H9 (cell line): ENCODE data around the gene PCLAF. TPM values are rescaled to one million over a fixed set of nuclear protein-coding genes. Genes with fewer than 3 reads are reported as not detected.

Experiments
- DNase-seq: peaks from one replicate; pipeline ENCODE4 v3.0.0-alpha.2; 2017
- H2AFZ ChIP-seq: one replicate; pipeline ENCODE4 v1.6.1; 2013; ENCODE audit warnings: mild to moderate bottlenecking, low read length, control low read depth, moderate library complexity
- H2AK5ac ChIP-seq: 2 replicates; pipeline ENCODE4 v1.6.1; 2013; ENCODE audit warnings: low read length, control low read depth, mixed read lengths; ENCODE audit not compliant: insufficient read length
- H2BK120ac ChIP-seq: one replicate; pipeline ENCODE4 v1.6.1; 2013; ENCODE audit warnings: low read depth, mild to moderate bottlenecking, low read length, control low read depth, inconsistent platforms; ENCODE audit not compliant: poor library complexity, severe bottlenecking
- H2BK12ac ChIP-seq: 2 replicates; pipeline ENCODE4 v1.6.1; 2013; ENCODE audit warnings: low read length, control low read depth, mixed read lengths, low read depth; ENCODE audit not compliant: insufficient read length
- H2BK15ac ChIP-seq: 2 replicates; pipeline ENCODE4 v1.6.1; 2013; ENCODE audit warnings: low read depth, low read length, control low read depth
- H2BK20ac ChIP-seq: one replicate; pipeline ENCODE4 v1.6.1; 2013; ENCODE audit warnings: low read depth, mild to moderate bottlenecking, low read length, control low read depth, inconsistent platforms; ENCODE audit not compliant: poor library complexity, severe bottlenecking
- H2BK5ac ChIP-seq: 2 replicates; pipeline ENCODE4 v1.6.1; 2013; ENCODE audit warnings: low read length, control low read depth, mixed read lengths; ENCODE audit not compliant: insufficient read length
- H3K14ac ChIP-seq: 2 replicates; pipeline ENCODE4 v1.6.1; 2013; ENCODE audit warnings: low read length, control low read depth; ENCODE audit not compliant: insufficient read depth
- H3K18ac ChIP-seq: 2 replicates; pipeline ENCODE4 v1.6.1; 2013; ENCODE audit warnings: low read depth, mild to moderate bottlenecking, mixed read lengths, low read length, control low read depth; ENCODE audit not compliant: insufficient read length
- H3K23ac ChIP-seq: 2 replicates; pipeline ENCODE4 v1.6.1; 2013; ENCODE audit warnings: low read length, control low read depth, mixed read lengths, low read depth; ENCODE audit not compliant: insufficient read length
- H3K23me2 ChIP-seq: 2 replicates; pipeline ENCODE4 v1.6.1; 2013; ENCODE audit warnings: low read depth, mild to moderate bottlenecking, mixed read lengths, low read length, control low read depth; ENCODE audit not compliant: insufficient read length, poor library complexity, severe bottlenecking
- H3K27ac ChIP-seq: 2 replicates; pipeline ENCODE4 v1.5.1; 2013; ENCODE audit warnings: low read length, control low read depth, mixed read lengths, low read depth; ENCODE audit not compliant: insufficient read length
- H3K27me3 ChIP-seq: 2 replicates; pipeline ENCODE4 v1.6.1; 2013; ENCODE audit warnings: low read length, control low read depth, inconsistent platforms; ENCODE audit not compliant: insufficient read depth
- H3K4ac ChIP-seq: 2 replicates; pipeline ENCODE4 v1.6.1; 2013; ENCODE audit warnings: low read depth, mild to moderate bottlenecking, control low read depth, inconsistent platforms, low read length, moderate library complexity
- H3K4me1 ChIP-seq: 2 replicates; pipeline ENCODE4 v1.6.1; 2013; ENCODE audit warnings: low read length, control low read depth, inconsistent platforms; ENCODE audit not compliant: insufficient read depth
- H3K4me2 ChIP-seq: 2 replicates; pipeline ENCODE4 v1.6.1; 2013; ENCODE audit warnings: low read length, control low read depth, mixed read lengths; ENCODE audit not compliant: insufficient read length, insufficient read depth
- H3K56ac ChIP-seq: 2 replicates; pipeline ENCODE4 v1.6.1; 2013; ENCODE audit warnings: low read depth, mild to moderate bottlenecking, mixed read lengths, low read length, control low read depth; ENCODE audit not compliant: insufficient read length
- H3K79me1 ChIP-seq: 2 replicates; pipeline ENCODE4 v1.6.1; 2013; ENCODE audit warnings: low read depth, mild to moderate bottlenecking, moderate library complexity, low read length, control low read depth, inconsistent platforms; ENCODE audit not compliant: insufficient read depth, poor library complexity, severe bottlenecking
- H3K79me2 ChIP-seq: 2 replicates; pipeline ENCODE4 v1.6.1; 2013; ENCODE audit warnings: low read length, control low read depth, inconsistent platforms; ENCODE audit not compliant: insufficient read depth
- H3K9ac ChIP-seq: 2 replicates; pipeline ENCODE4 v1.6.1; 2013; ENCODE audit warnings: low read length, control low read depth, mixed read lengths; ENCODE audit not compliant: insufficient read length; ENCODE audit errors: extremely low read depth
- H3K9me3 ChIP-seq: one replicate; pipeline ENCODE4 v1.6.1; 2013; ENCODE audit warnings: low read depth, low read length, inconsistent platforms; ENCODE audit not compliant: control insufficient read depth
- H3T11ph ChIP-seq: one replicate; pipeline ENCODE4 v1.6.1; 2013; ENCODE audit warnings: mild to moderate bottlenecking, low read length, control low read depth, inconsistent platforms
- H4K20me1 ChIP-seq: one replicate; pipeline ENCODE4 v1.6.1; 2013; ENCODE audit not compliant: control insufficient read depth, insufficient read length, insufficient read depth
- H4K5ac ChIP-seq: 2 replicates; pipeline ENCODE4 v1.6.1; 2013; ENCODE audit warnings: low read depth, mild to moderate bottlenecking, mixed read lengths, low read length, control low read depth; ENCODE audit not compliant: insufficient read length
- H4K8ac ChIP-seq: replicated peaks from 2 replicates; pipeline ENCODE4 v1.6.1; 2013; ENCODE audit warnings: low read length, control low read depth, mixed read lengths, low read depth; ENCODE audit not compliant: insufficient read length
- H4K91ac ChIP-seq: 2 replicates; pipeline ENCODE4 v1.6.1; 2013; ENCODE audit warnings: low read depth, mild to moderate bottlenecking, moderate library complexity, mixed read lengths, low read length, control low read depth; ENCODE audit not compliant: insufficient read length
- H3K27ac Mint-ChIP-seq, 3 experiments: 2 replicates in 2 of 3; 3 replicates in 1 of 3; pipeline ENCODE4 v1.8.0; 2020 to 2021; ENCODE audit warnings: mixed read lengths in 3 of 3, mild to moderate bottlenecking in 1 of 3, moderate library complexity in 1 of 3
- H3K27me3 Mint-ChIP-seq: 2 replicates; pipeline ENCODE4 v1.8.0; 2021; ENCODE audit warnings: low read depth, mild to moderate bottlenecking, moderate library complexity, mixed read lengths
- H3K36me3 Mint-ChIP-seq, 3 experiments: 2 replicates in 2 of 3; 3 replicates in 1 of 3; pipeline ENCODE4 v1.8.0; 2020 to 2021; ENCODE audit warnings: low read depth in 3 of 3, mixed read lengths in 3 of 3; ENCODE audit not compliant: insufficient read depth in 1 of 3
- H3K4me1 Mint-ChIP-seq, 2 experiments: 2 replicates each; pipeline ENCODE4 v1.8.0; 2020; ENCODE audit warnings: mixed read lengths in 2 of 2
- H3K4me3 Mint-ChIP-seq, 2 experiments: 2 replicates in 1 of 2; 3 replicates in 1 of 2; pipeline ENCODE4 v1.8.0; 2020 to 2021; ENCODE audit warnings: mild to moderate bottlenecking in 2 of 2, mixed read lengths in 2 of 2, moderate library complexity in 1 of 2
- H3K9me3 Mint-ChIP-seq, 2 experiments: 2 replicates in 1 of 2; 3 replicates in 1 of 2; pipeline ENCODE4 v1.8.0; 2020; ENCODE audit warnings: mild to moderate bottlenecking in 2 of 2, mixed read lengths in 2 of 2, moderate library complexity in 1 of 2
- CTCF ChIP-seq: fragments of 200-600 bp; sonication (generic); conservative IDR thresholded peaks from 3 replicates; pipeline ENCODE4 v1.8.0; 2021; ENCODE audit warnings: antibody characterized with exemption, mild to moderate bottlenecking
- WGBS: extraction: QIAGEN DNeasy Blood & Tissue Kit; methylation state at CpG from one replicate; pipeline ENCODE4 v1.1.7; 2013; ENCODE audit warnings: missing lambda C conversion rate, low lambda C conversion rate, mixed read lengths; ENCODE audit not compliant: insufficient read length; ENCODE audit errors: extremely low coverage; 5-methylcytosine and 5-hydroxymethylcytosine counted together
- total RNA-seq: library from RNA; stranded (reverse); gene quantifications from 2 replicates; pipeline ENCODE4 v1.2.1, GENCODE V29; 2021

The PCLAF gene
- total RNA-seq, 1 experiment from 2014 or later: 65.6 TPM

DNA sequence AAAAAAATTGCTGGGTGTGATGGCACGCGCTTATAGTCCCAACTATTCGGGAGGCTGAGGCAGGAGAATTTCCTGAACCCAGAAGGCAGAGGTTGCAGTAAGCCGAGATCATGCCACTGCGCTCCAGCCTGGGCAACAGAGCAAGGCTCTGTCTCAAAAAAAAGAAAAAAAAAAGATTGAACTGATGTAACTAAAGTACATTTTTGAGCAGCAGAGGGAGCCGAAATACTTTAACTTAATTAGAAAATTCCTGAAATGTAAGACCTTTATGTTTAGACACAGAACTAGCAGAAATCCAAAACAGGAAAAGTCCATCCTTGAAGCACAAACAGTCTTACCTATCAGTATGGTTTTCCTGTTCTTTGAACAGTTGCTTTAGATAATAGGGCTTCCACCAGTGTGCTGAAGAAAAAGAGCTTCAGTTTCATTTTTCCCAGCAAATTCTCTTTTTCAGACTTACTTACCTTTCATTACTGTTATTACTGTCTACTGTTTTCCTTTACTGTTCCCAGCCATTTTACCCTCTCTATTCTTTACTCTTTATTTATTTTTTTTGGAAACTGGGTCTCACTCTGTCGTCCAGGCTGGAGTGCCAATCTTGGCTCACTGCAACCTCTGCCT is 45.7 kb upstream of the PCLAF start:
- Histone ChIP-seq H3K14ac (no peak overlapping the region), H3K23ac (no peak overlapping the region), H2AK5ac (no peak overlapping the region), H3K4me1 (no peaks in the 10 kb centered on the region), H3K56ac (no peak overlapping the region), H3K4ac (no peak overlapping the region), H3K79me2 (no peaks in the 10 kb centered on the region), H3K9me3 (no peaks in the 10 kb centered on the region), H3K4me2 (no peak overlapping the region), H3K18ac (no peak overlapping the region), H3K27ac (no peak overlapping the region), H2BK5ac (no peak overlapping the region), H2AFZ (no peak overlapping the region), H2BK20ac (no peak overlapping the region), H3K23me2 (no peaks in the 10 kb centered on the region), H2BK120ac (no peak overlapping the region), H3K79me1 (no peaks in the 10 kb centered on the region), H4K8ac (no peak overlapping the region), H3K9ac (no peak overlapping the region), H3K27me3 (no peaks in the 10 kb centered on the region), H4K5ac (no peak overlapping the region), H4K20me1 (no peaks in the 10 kb centered on the region), H2BK12ac (no peak overlapping the region), H4K91ac (no peak overlapping the region), H2BK15ac (no peak overlapping the region), H3T11ph (no peak overlapping the region)
- TF ChIP-seq CTCF: peak; percentile 46; the same call in 2 of the 3 replicates
- Mint-ChIP-seq H3K9me3 (no peaks in the 10 kb centered on the region), H3K36me3 (peaks cover 5 to 51% (median 14%) of the 10 kb centered on the region in 3 experiments; a peak in 5 of 7 replicates), H3K4me1 (peaks cover 13 to 14% of the 10 kb centered on the region in 2 experiments), H3K27me3 (peaks cover 7% of the 10 kb centered on the region), H3K4me3 (no peak overlapping the region), H3K27ac (no peak overlapping the region)
- no peak for DNase-seq
- WGBS: no CpG with 5 or more reads among the region's 7 CpGs
